NCI-H526 treated with DMSO at 0.1 percent for 48 hours (cell line): ENCODE results near the gene PRRC2A.

Experiments used
- DNase-seq: peaks from one replicate; lab custom pipeline; 2025; lab: John Stamatoyannopoulos, UW

PRRC2A gene

GRCh38 chr6:31652925-31653724 is 32.6 kb downstream of the PRRC2A start:
- no peak for DNase-seq

- DNase-seq = no peak
Measured at GRCh38 chr6:31654574-31655348, 34.2 kb downstream of the PRRC2A start.

GRCh38 chr6:31655349-31656237 is 35.1 kb downstream of the PRRC2A start, which contains the start of gene APOM:
Gene APOM (plus strand): TSS chr6:31655894. CDS start chr6:31655967, 73 bp downstream.
- no peak for DNase-seq

- no peak for DNase-seq
Measured at GRCh38 chr6:31657406-31658157, 37.1 kb downstream of the PRRC2A start.

- no peak for DNase-seq
Measured at GRCh38 chr6:31658158-31658688, 37.7 kb downstream of the PRRC2A start.

GRCh38 chr6:31658983-31659648 is 38.6 kb downstream of the PRRC2A start:
- DNase-seq = no peak

GRCh38 chr6:31659649-31660380 is 39.3 kb downstream of the PRRC2A start:
- DNase-seq = no peak

- peak; percentile 70 for DNase-seq
Measured at GRCh38 chr6:31660381-31661261, 40.1 kb downstream of the PRRC2A start, which contains the start of gene C6orf47. Gene C6orf47 (minus strand): TSS chr6:31660778. CDS start chr6:31659947, 831 bp downstream.

GRCh38 chr6:31661262-31662123 is 41.0 kb downstream of the PRRC2A start:
- DNase-seq = no peak

- DNase-seq = no peak
Measured at GRCh38 chr6:31662124-31662723, 41.7 kb downstream of the PRRC2A start.

GRCh38 chr6:31663126-31663960 is 42.8 kb downstream of the PRRC2A start:
- no peak for DNase-seq

GRCh38 chr6:31663961-31664789 is 43.7 kb downstream of the PRRC2A start:
- no peak for DNase-seq

GRCh38 chr6:31664790-31665500 is 44.4 kb downstream of the PRRC2A start, which contains the start of gene GPANK1:
Gene GPANK1 (minus strand): TSS chr6:31664997. CDS start chr6:31664478, 519 bp downstream.
- peak; percentile 90 for DNase-seq

- DNase-seq = peak; percentile 96
Measured at GRCh38 chr6:31665501-31666336, 45.2 kb downstream of the PRRC2A start, which contains the start of gene CSNK2B. Gene CSNK2B (plus strand): TSS chr6:31666080. CDS start chr6:31666832, 752 bp downstream.
